Activated CD4-positive, alpha-beta memory T cell treated with anti-CD3 and anti-CD28 coated beads, Interleukin-2, amount 10 ng/mL, durations not matched to agents 7 days and 5 days (primary cell): ENCODE measurements around the gene GPR6. TPM values are rescaled to one million over a fixed set of nuclear protein-coding genes. Genes with fewer than 3 reads are reported as not detected.
A peak's percentile ranks its signal among the peaks of the same experiment; 100 is the strongest.

ENCODE experiments used
- CTCF ChIA-PET: fragments of 350-600 bp; sonication (Branson Sonifier 250); formaldehyde crosslinking; loops from one replicate; lab custom pipeline; 2021; ENCODE audit warnings: antibody characterized with exemption, inconsistent platforms; lab: Charles Lee
- POLR2A ChIA-PET: fragments of 350-600 bp; sonication (Branson Sonifier 250); formaldehyde crosslinking; loops from one replicate; lab custom pipeline; 2021; ENCODE audit warnings: antibody characterized with exemption; lab: Charles Lee
- DNase-seq: peaks from one replicate; pipeline ENCODE4 v3.0.0-alpha.2; 2020
- H3K27ac Mint-ChIP-seq: one replicate; pipeline ENCODE4 v1.8.0; 2021; ENCODE audit warnings: mild to moderate bottlenecking, mixed read lengths
- H3K27me3 Mint-ChIP-seq: one replicate; pipeline ENCODE4 v1.8.0; 2021; ENCODE audit warnings: mixed read lengths
- H3K36me3 Mint-ChIP-seq: one replicate; pipeline ENCODE4 v1.8.0; 2021; ENCODE audit warnings: low read depth, mixed read lengths
- H3K4me1 Mint-ChIP-seq: one replicate; pipeline ENCODE4 v1.8.0; 2021; ENCODE audit warnings: mixed read lengths
- H3K4me3 Mint-ChIP-seq: one replicate; pipeline ENCODE4 v1.8.0; 2021; ENCODE audit warnings: mild to moderate bottlenecking, mixed read lengths
- H3K9me3 Mint-ChIP-seq: one replicate; pipeline ENCODE4 v1.8.0; 2021; ENCODE audit warnings: mixed read lengths
- total RNA-seq, 2 experiments: library from RNA; stranded (reverse); gene quantifications; one replicate each; pipeline ENCODE4 v1.2.3, GENCODE V29; 2021

Gene GPR6, protein sequence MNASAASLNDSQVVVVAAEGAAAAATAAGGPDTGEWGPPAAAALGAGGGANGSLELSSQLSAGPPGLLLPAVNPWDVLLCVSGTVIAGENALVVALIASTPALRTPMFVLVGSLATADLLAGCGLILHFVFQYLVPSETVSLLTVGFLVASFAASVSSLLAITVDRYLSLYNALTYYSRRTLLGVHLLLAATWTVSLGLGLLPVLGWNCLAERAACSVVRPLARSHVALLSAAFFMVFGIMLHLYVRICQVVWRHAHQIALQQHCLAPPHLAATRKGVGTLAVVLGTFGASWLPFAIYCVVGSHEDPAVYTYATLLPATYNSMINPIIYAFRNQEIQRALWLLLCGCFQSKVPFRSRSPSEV
- total RNA-seq = not detected

GRCh38 chr6:109978174-109979032, at the start of gene GPR6:
GPR6 (plus strand) TSS chr6:109978311; CDS start chr6:109979113, 802 bp downstream.
- POLR2A ChIA-PET = interaction anchor here (1.0 kb wide), 1 partner anchor 447 kb away, joined by 3 read pairs; no protein-coding TSS in a partner anchor
- peak; percentile 58 for DNase-seq
- peaks cover 24% of the 10 kb centered on the region for H3K27me3 Mint-ChIP-seq
- H3K4me3 Mint-ChIP-seq = no peak within 1 kb of the TSS
- peaks cover 3% of the 10 kb centered on the region for H3K36me3 Mint-ChIP-seq
- H3K4me1 Mint-ChIP-seq = no peaks in the 10 kb centered on the region
- H3K27ac Mint-ChIP-seq = no peak within 1 kb of the TSS
- CTCF ChIA-PET = no interaction called here
- peaks cover 3% of the 10 kb centered on the region for H3K9me3 Mint-ChIP-seq

DNA sequence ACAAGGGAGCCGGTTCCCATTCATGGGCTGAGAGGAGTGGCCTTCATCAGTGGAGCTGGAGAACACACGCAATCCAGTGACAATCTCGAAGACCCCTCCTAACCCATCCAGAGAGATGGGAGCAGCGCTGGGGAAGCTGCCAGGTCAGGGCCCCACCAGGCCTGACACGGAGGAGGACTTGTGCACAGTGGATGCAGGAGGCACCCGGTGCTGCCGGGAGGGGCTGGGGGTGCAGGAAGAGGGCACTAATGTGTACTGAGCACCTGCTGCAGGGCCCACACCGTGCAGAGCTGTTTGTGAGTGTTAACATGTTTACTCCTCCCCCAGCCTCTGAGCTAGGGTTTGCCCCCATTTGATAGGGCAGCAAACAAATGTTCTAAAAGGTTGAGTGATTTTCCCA, 43.8 kb upstream of the GPR6 start:
- Mint-ChIP-seq H3K36me3 (no peaks in the 10 kb centered on the region), H3K4me1 (no peaks in the 10 kb centered on the region), H3K4me3 (no peak overlapping the region), H3K9me3 (peaks cover 7% of the 10 kb centered on the region), H3K27me3 (no peaks in the 10 kb centered on the region), H3K27ac (no peak overlapping the region)
- ChIA-PET POLR2A (no interaction called here), CTCF (no interaction called here)
- DNase-seq = no peak

DNA sequence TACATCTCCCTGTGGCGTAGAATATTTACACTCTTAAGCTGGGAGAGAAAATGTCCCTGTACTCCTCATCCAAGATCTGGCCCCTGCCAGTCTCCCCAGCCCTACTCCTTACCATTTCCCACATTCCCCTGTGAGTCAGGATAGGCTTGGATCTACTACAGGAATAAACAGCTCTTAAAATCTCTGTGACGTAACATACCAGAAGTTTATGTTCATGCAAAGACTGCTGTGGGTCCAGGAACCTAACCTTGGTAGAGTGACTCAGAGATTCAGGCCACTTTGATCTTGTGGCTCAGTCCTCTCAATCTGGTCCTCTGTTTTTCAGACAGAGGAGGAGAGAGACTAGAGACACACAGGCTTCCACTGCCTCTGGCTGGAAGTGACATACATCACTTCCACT, 38.5 kb upstream of the GPR6 start:
- Mint-ChIP-seq H3K4me1 (no peaks in the 10 kb centered on the region), H3K36me3 (no peaks in the 10 kb centered on the region), H3K4me3 (no peak overlapping the region), H3K27me3 (peaks cover 6% of the 10 kb centered on the region), H3K9me3 (peaks cover 7% of the 10 kb centered on the region), H3K27ac (no peak overlapping the region)
- ChIA-PET CTCF (no interaction called here), POLR2A (no interaction called here)
- DNase-seq = no peak

DNA sequence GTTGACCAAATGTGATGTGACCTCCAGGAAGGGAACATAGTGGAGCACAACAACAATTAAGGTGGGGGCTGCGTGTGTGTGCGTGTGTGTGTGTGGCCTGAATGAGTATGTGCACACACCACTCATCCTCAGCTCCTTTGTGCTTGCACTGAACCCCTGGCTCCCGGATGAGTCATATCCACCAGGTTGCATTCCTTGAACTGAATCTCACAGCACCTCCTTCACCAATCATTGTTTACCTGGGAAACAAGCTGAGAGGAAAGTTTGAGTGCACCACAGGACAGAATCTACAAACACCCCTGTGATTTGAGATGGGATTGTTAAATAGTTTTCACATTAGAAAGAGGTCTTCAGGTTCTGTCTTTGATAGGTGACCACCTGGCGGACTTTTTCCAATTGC, 33.7 kb upstream of the GPR6 start:
- ChIA-PET CTCF (no interaction called here), POLR2A (no interaction called here)
- no peak overlapping the region for H3K27ac Mint-ChIP-seq
- DNase-seq = no peak
- no peaks in the 10 kb centered on the region for H3K4me1 Mint-ChIP-seq
- peaks cover 8% of the 10 kb centered on the region for H3K27me3 Mint-ChIP-seq
- H3K36me3 Mint-ChIP-seq = no peaks in the 10 kb centered on the region
- no peak overlapping the region for H3K4me3 Mint-ChIP-seq
- no peaks in the 10 kb centered on the region for H3K9me3 Mint-ChIP-seq

- POLR2A ChIA-PET = no interaction called here
- Mint-ChIP-seq H3K4me1 (no peaks in the 10 kb centered on the region), H3K9me3 (no peaks in the 10 kb centered on the region), H3K27ac (no peak overlapping the region), H3K27me3 (peaks cover 8% of the 10 kb centered on the region), H3K36me3 (no peaks in the 10 kb centered on the region), H3K4me3 (no peak overlapping the region)
- CTCF ChIA-PET = no interaction called here
- DNase-seq = no peak
Measured at GRCh38 chr6:109945091-109945490, 33.0 kb upstream of the GPR6 start.

DNA sequence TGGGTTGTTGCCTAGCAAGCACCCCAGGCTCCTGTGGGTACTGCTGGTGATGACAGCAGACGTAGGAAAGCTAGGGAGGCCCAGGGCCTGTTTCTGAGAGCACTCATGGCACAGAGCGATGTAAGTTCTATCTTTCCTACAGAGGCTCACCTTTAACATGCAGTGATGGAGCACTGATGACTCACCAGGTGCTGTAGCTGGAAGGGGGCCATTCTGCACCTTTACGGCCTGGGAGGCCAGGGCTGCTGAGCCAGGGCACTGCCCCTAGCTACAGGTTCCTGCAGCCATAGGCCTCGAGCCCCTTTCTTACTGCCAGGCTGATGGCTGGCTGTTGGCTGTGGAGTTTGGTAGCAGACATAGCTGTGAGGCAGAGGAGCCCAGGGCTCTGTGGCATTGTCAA, 31.1 kb upstream of the GPR6 start:
- ChIA-PET POLR2A (no interaction called here), CTCF (no interaction called here)
- Mint-ChIP-seq H3K4me1 (no peaks in the 10 kb centered on the region), H3K9me3 (no peaks in the 10 kb centered on the region), H3K27me3 (peaks cover 8% of the 10 kb centered on the region), H3K27ac (no peak overlapping the region), H3K4me3 (no peak overlapping the region), H3K36me3 (no peaks in the 10 kb centered on the region)
- DNase-seq = no peak

- H3K4me1 Mint-ChIP-seq = no peaks in the 10 kb centered on the region
- no peak overlapping the region for H3K27ac Mint-ChIP-seq
- no peak overlapping the region for H3K4me3 Mint-ChIP-seq
- ChIA-PET CTCF (no interaction called here), POLR2A (no interaction called here)
- H3K36me3 Mint-ChIP-seq = no peaks in the 10 kb centered on the region
- H3K9me3 Mint-ChIP-seq = no peaks in the 10 kb centered on the region
- peaks cover 2% of the 10 kb centered on the region for H3K27me3 Mint-ChIP-seq
- DNase-seq = no peak
Measured at GRCh38 chr6:109949281-109950065, 28.6 kb upstream of the GPR6 start.

DNA sequence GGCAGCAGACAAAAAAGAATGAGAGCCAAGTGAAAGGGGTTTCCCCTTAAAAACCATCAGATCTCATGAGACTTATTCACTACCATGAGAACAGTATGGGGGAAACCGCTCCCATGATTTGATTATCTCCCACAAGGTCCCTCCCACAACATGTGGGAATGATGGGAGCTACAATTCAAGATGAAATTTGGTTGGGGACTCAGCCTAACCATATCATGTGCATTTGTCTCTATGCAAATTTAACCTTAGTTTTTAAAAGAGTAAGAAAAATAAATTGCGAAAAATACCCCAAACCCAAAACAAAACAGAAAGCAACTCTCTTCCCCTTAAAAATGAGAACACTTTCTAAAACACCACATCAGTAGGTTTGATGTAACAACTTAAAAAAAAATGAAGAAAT, 22.6 kb upstream of the GPR6 start:
- no peaks in the 10 kb centered on the region for H3K4me1 Mint-ChIP-seq
- ChIA-PET CTCF (no interaction called here), POLR2A (no interaction called here)
- H3K27ac Mint-ChIP-seq = no peak overlapping the region
- H3K36me3 Mint-ChIP-seq = no peaks in the 10 kb centered on the region
- H3K9me3 Mint-ChIP-seq = no peaks in the 10 kb centered on the region
- H3K27me3 Mint-ChIP-seq = peaks cover 10% of the 10 kb centered on the region
- H3K4me3 Mint-ChIP-seq = no peak overlapping the region
- no peak for DNase-seq

DNA sequence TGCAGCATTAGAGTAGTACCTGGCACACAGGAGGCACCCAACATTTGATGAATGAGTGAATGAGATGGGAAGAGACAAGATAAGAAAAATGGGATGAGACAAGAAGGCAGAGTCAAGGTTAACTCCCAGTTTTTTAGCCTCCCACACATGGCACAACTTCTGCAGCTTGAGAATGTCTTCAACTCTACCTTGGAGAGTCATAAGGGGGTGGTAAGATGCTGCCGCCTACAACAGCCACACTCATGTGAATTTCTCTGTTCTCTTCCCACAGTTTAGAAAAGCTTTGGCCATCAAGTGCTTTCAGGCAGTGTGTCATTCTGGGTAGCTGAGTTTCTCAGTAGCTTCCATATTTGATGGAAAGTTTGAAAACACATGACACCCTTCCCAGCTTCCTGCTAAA, 19.5 kb upstream of the GPR6 start:
- no peaks in the 10 kb centered on the region for H3K36me3 Mint-ChIP-seq
- no peaks in the 10 kb centered on the region for H3K4me1 Mint-ChIP-seq
- POLR2A ChIA-PET = no interaction called here
- H3K27me3 Mint-ChIP-seq = peaks cover 10% of the 10 kb centered on the region
- no peak overlapping the region for H3K27ac Mint-ChIP-seq
- CTCF ChIA-PET = no interaction called here
- DNase-seq = no peak
- no peak overlapping the region for H3K4me3 Mint-ChIP-seq
- H3K9me3 Mint-ChIP-seq = no peaks in the 10 kb centered on the region

DNA sequence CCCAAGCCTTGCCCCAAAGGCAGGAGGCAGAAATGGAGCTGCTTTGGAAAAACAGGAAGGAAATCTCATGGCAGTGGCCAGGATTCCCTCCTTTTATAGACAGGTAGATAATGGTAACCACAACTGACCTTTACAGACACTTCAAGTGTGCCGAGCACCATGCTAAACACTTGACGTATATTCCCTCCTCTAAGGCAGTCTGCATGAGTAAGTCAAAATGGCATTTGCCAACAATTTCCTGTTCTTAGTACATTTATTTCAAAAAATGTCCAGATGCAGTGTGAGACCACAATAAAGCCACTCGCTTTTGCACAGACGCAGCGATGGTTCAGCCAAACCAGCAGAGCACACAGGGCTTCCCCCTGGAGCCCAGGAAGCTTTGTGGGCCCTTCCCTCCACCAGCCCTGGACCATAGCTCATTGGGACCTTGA, 16.5 kb upstream of the GPR6 start:
- no peak for DNase-seq
- peaks cover 4% of the 10 kb centered on the region for H3K27me3 Mint-ChIP-seq
- H3K4me1 Mint-ChIP-seq = no peaks in the 10 kb centered on the region
- H3K36me3 Mint-ChIP-seq = no peaks in the 10 kb centered on the region
- H3K27ac Mint-ChIP-seq = no peak overlapping the region
- H3K9me3 Mint-ChIP-seq = no peaks in the 10 kb centered on the region
- ChIA-PET POLR2A (no interaction called here), CTCF (no interaction called here)
- no peak overlapping the region for H3K4me3 Mint-ChIP-seq

DNA sequence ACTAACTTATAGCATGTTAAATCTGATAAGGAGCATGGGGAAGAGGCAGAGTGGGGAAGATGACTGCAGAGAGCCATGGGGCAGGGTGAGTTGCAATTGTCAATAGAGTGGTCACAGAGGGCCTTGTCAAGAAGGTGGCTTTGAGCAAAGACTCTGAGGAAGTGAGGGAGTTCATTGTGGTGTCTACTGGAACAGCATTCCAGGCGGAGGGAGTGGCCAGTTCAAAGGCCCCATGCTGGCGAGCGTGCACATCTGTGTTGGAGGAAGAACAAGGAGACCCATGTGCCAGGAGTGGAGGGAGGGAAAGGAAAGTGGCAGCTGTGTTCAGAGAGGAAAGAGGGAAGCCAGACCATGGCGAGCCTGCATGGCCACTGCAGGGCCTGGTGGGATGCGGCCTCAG, 15.8 kb upstream of the GPR6 start:
- H3K9me3 Mint-ChIP-seq = no peaks in the 10 kb centered on the region
- H3K4me1 Mint-ChIP-seq = no peaks in the 10 kb centered on the region
- no peak overlapping the region for H3K27ac Mint-ChIP-seq
- ChIA-PET CTCF (no interaction called here), POLR2A (no interaction called here)
- H3K4me3 Mint-ChIP-seq = no peak overlapping the region
- DNase-seq = no peak
- no peaks in the 10 kb centered on the region for H3K36me3 Mint-ChIP-seq
- H3K27me3 Mint-ChIP-seq = peaks cover under 1% of the 10 kb centered on the region

DNA sequence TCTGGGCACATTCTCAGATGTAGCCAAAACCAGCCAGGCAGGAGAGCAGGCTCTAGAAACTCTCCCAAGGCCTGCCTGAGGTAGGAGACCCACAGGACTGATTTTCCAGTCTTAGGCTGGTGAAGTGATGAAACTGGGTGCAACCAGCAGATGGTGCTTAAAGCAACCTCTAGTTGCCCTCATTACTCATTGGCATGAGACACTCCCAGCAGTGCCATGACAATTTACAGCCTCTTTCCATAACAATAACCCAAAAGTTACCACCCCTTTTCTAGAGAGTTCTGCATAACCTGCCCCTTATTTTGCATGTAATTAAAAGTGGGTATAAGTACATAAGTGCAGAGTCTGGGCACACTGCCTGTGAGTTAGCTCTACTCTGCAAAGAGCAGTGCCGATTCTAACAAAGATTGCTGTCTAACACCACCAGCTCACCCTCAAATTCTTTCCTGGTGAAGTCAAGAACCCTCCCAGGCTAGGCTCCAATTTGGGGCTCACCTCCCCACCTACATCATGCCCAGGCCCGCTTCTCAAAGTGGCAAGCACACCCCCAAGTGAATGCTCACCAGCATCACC, 14.4 kb upstream of the GPR6 start:
- ChIA-PET POLR2A (no interaction called here), CTCF (no interaction called here)
- Mint-ChIP-seq H3K9me3 (no peaks in the 10 kb centered on the region), H3K36me3 (no peaks in the 10 kb centered on the region), H3K27ac (no peak overlapping the region), H3K4me1 (no peaks in the 10 kb centered on the region), H3K4me3 (no peak overlapping the region), H3K27me3 (no peaks in the 10 kb centered on the region)
- DNase-seq = no peak

DNA sequence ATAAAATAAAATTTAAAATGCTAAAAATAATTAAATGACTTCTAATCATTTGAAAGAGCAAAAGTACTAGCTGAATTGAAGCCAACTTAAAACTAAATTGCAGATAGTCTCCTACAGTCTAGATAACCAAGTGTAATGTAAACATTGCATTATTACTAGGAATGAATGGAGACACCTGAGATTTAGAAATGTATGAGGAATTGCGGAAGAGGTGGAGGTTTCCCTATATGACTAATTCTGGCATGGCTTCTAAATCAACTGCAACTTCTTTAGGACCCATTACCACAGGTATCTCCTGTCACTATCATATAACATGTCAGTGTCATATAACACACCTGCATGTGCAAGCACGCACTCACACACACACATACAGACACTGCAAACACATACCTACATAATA, 13.2 kb upstream of the GPR6 start:
- H3K27me3 Mint-ChIP-seq = peaks cover 5% of the 10 kb centered on the region
- ChIA-PET CTCF (no interaction called here), POLR2A (no interaction called here)
- no peaks in the 10 kb centered on the region for H3K4me1 Mint-ChIP-seq
- H3K27ac Mint-ChIP-seq = no peak overlapping the region
- no peak overlapping the region for H3K4me3 Mint-ChIP-seq
- H3K9me3 Mint-ChIP-seq = no peaks in the 10 kb centered on the region
- no peaks in the 10 kb centered on the region for H3K36me3 Mint-ChIP-seq
- no peak for DNase-seq
